H9 (cell line): ENCODE results near the gene NBEA. TPM values are rescaled to one million over a fixed set of nuclear protein-coding genes. Genes with fewer than 3 reads are reported as not detected.

Source experiments
- DNase-seq: peaks from one replicate; pipeline ENCODE4 v3.0.0-alpha.2; 2017
- H2AFZ ChIP-seq: one replicate; pipeline ENCODE4 v1.6.1; 2013; ENCODE audit warnings: mild to moderate bottlenecking, low read length, control low read depth, moderate library complexity
- H2AK5ac ChIP-seq: 2 replicates; pipeline ENCODE4 v1.6.1; 2013; ENCODE audit warnings: low read length, control low read depth, mixed read lengths; ENCODE audit not compliant: insufficient read length
- H2BK120ac ChIP-seq: one replicate; pipeline ENCODE4 v1.6.1; 2013; ENCODE audit warnings: low read depth, mild to moderate bottlenecking, low read length, control low read depth, inconsistent platforms; ENCODE audit not compliant: poor library complexity, severe bottlenecking
- H2BK12ac ChIP-seq: 2 replicates; pipeline ENCODE4 v1.6.1; 2013; ENCODE audit warnings: low read length, control low read depth, mixed read lengths, low read depth; ENCODE audit not compliant: insufficient read length
- H2BK15ac ChIP-seq: 2 replicates; pipeline ENCODE4 v1.6.1; 2013; ENCODE audit warnings: low read depth, low read length, control low read depth
- H2BK20ac ChIP-seq: one replicate; pipeline ENCODE4 v1.6.1; 2013; ENCODE audit warnings: low read depth, mild to moderate bottlenecking, low read length, control low read depth, inconsistent platforms; ENCODE audit not compliant: poor library complexity, severe bottlenecking
- H2BK5ac ChIP-seq: 2 replicates; pipeline ENCODE4 v1.6.1; 2013; ENCODE audit warnings: low read length, control low read depth, mixed read lengths; ENCODE audit not compliant: insufficient read length
- H3K14ac ChIP-seq: 2 replicates; pipeline ENCODE4 v1.6.1; 2013; ENCODE audit warnings: low read length, control low read depth; ENCODE audit not compliant: insufficient read depth
- H3K18ac ChIP-seq: 2 replicates; pipeline ENCODE4 v1.6.1; 2013; ENCODE audit warnings: low read depth, mild to moderate bottlenecking, mixed read lengths, low read length, control low read depth; ENCODE audit not compliant: insufficient read length
- H3K23ac ChIP-seq: 2 replicates; pipeline ENCODE4 v1.6.1; 2013; ENCODE audit warnings: low read length, control low read depth, mixed read lengths, low read depth; ENCODE audit not compliant: insufficient read length
- H3K23me2 ChIP-seq: 2 replicates; pipeline ENCODE4 v1.6.1; 2013; ENCODE audit warnings: low read depth, mild to moderate bottlenecking, mixed read lengths, low read length, control low read depth; ENCODE audit not compliant: insufficient read length, poor library complexity, severe bottlenecking
- H3K27ac ChIP-seq: 2 replicates; pipeline ENCODE4 v1.5.1; 2013; ENCODE audit warnings: low read length, control low read depth, mixed read lengths, low read depth; ENCODE audit not compliant: insufficient read length
- H3K27me3 ChIP-seq: 2 replicates; pipeline ENCODE4 v1.6.1; 2013; ENCODE audit warnings: low read length, control low read depth, inconsistent platforms; ENCODE audit not compliant: insufficient read depth
- H3K4ac ChIP-seq: 2 replicates; pipeline ENCODE4 v1.6.1; 2013; ENCODE audit warnings: low read depth, mild to moderate bottlenecking, control low read depth, inconsistent platforms, low read length, moderate library complexity
- H3K4me1 ChIP-seq: 2 replicates; pipeline ENCODE4 v1.6.1; 2013; ENCODE audit warnings: low read length, control low read depth, inconsistent platforms; ENCODE audit not compliant: insufficient read depth
- H3K4me2 ChIP-seq: 2 replicates; pipeline ENCODE4 v1.6.1; 2013; ENCODE audit warnings: low read length, control low read depth, mixed read lengths; ENCODE audit not compliant: insufficient read length, insufficient read depth
- H3K56ac ChIP-seq: 2 replicates; pipeline ENCODE4 v1.6.1; 2013; ENCODE audit warnings: low read depth, mild to moderate bottlenecking, mixed read lengths, low read length, control low read depth; ENCODE audit not compliant: insufficient read length
- H3K79me1 ChIP-seq: 2 replicates; pipeline ENCODE4 v1.6.1; 2013; ENCODE audit warnings: low read depth, mild to moderate bottlenecking, moderate library complexity, low read length, control low read depth, inconsistent platforms; ENCODE audit not compliant: insufficient read depth, poor library complexity, severe bottlenecking
- H3K79me2 ChIP-seq: 2 replicates; pipeline ENCODE4 v1.6.1; 2013; ENCODE audit warnings: low read length, control low read depth, inconsistent platforms; ENCODE audit not compliant: insufficient read depth
- H3K9ac ChIP-seq: 2 replicates; pipeline ENCODE4 v1.6.1; 2013; ENCODE audit warnings: low read length, control low read depth, mixed read lengths; ENCODE audit not compliant: insufficient read length; ENCODE audit errors: extremely low read depth
- H3K9me3 ChIP-seq: one replicate; pipeline ENCODE4 v1.6.1; 2013; ENCODE audit warnings: low read depth, low read length, inconsistent platforms; ENCODE audit not compliant: control insufficient read depth
- H3T11ph ChIP-seq: one replicate; pipeline ENCODE4 v1.6.1; 2013; ENCODE audit warnings: mild to moderate bottlenecking, low read length, control low read depth, inconsistent platforms
- H4K20me1 ChIP-seq: one replicate; pipeline ENCODE4 v1.6.1; 2013; ENCODE audit not compliant: control insufficient read depth, insufficient read length, insufficient read depth
- H4K5ac ChIP-seq: 2 replicates; pipeline ENCODE4 v1.6.1; 2013; ENCODE audit warnings: low read depth, mild to moderate bottlenecking, mixed read lengths, low read length, control low read depth; ENCODE audit not compliant: insufficient read length
- H4K8ac ChIP-seq: replicated peaks from 2 replicates; pipeline ENCODE4 v1.6.1; 2013; ENCODE audit warnings: low read length, control low read depth, mixed read lengths, low read depth; ENCODE audit not compliant: insufficient read length
- H4K91ac ChIP-seq: 2 replicates; pipeline ENCODE4 v1.6.1; 2013; ENCODE audit warnings: low read depth, mild to moderate bottlenecking, moderate library complexity, mixed read lengths, low read length, control low read depth; ENCODE audit not compliant: insufficient read length
- H3K27ac Mint-ChIP-seq, 3 experiments: 2 replicates in 2 of 3; 3 replicates in 1 of 3; pipeline ENCODE4 v1.8.0; 2020 to 2021; ENCODE audit warnings: mixed read lengths in 3 of 3, mild to moderate bottlenecking in 1 of 3, moderate library complexity in 1 of 3
- H3K27me3 Mint-ChIP-seq: 2 replicates; pipeline ENCODE4 v1.8.0; 2021; ENCODE audit warnings: low read depth, mild to moderate bottlenecking, moderate library complexity, mixed read lengths
- H3K36me3 Mint-ChIP-seq, 3 experiments: 2 replicates in 2 of 3; 3 replicates in 1 of 3; pipeline ENCODE4 v1.8.0; 2020 to 2021; ENCODE audit warnings: low read depth in 3 of 3, mixed read lengths in 3 of 3; ENCODE audit not compliant: insufficient read depth in 1 of 3
- H3K4me1 Mint-ChIP-seq, 2 experiments: 2 replicates each; pipeline ENCODE4 v1.8.0; 2020; ENCODE audit warnings: mixed read lengths in 2 of 2
- H3K4me3 Mint-ChIP-seq, 2 experiments: 2 replicates in 1 of 2; 3 replicates in 1 of 2; pipeline ENCODE4 v1.8.0; 2020 to 2021; ENCODE audit warnings: mild to moderate bottlenecking in 2 of 2, mixed read lengths in 2 of 2, moderate library complexity in 1 of 2
- H3K9me3 Mint-ChIP-seq, 2 experiments: 2 replicates in 1 of 2; 3 replicates in 1 of 2; pipeline ENCODE4 v1.8.0; 2020; ENCODE audit warnings: mild to moderate bottlenecking in 2 of 2, mixed read lengths in 2 of 2, moderate library complexity in 1 of 2
- CTCF ChIP-seq: fragments of 200-600 bp; sonication (generic); conservative IDR thresholded peaks from 3 replicates; pipeline ENCODE4 v1.8.0; 2021; ENCODE audit warnings: antibody characterized with exemption, mild to moderate bottlenecking
- WGBS: extraction: QIAGEN DNeasy Blood & Tissue Kit; methylation state at CpG from one replicate; pipeline ENCODE4 v1.1.7; 2013; ENCODE audit warnings: missing lambda C conversion rate, low lambda C conversion rate, mixed read lengths; ENCODE audit not compliant: insufficient read length; ENCODE audit errors: extremely low coverage; 5-methylcytosine and 5-hydroxymethylcytosine counted together
- total RNA-seq: library from RNA; stranded (reverse); gene quantifications from 2 replicates; pipeline ENCODE4 v1.2.1, GENCODE V29; 2021

NBEA gene
- total RNA-seq, 1 experiment from 2014 or later = 17.3 TPM

GRCh38 chr13:34899888-34900287, 42.2 kb upstream of the NBEA start:
- H3K27me3 Mint-ChIP-seq = peaks cover 2% of the 10 kb centered on the region; the same call in 1 of the 2 replicates

More at GRCh38 chr13:34899888-34900287, 42.2 kb upstream of the NBEA start:
- H3K4me1 ChIP-seq = peaks cover 3% of the 10 kb centered on the region; the same call in 1 of the 2 replicates
- Mint-ChIP-seq H3K36me3 (0 out of 7 replicates have a peak, but pooled peaks cover 0 to 2% (median 0%) of the 10 kb centered on the region in 3 experiments), H3K9me3 (no peaks in the 10 kb centered on the region; a peak in 1 of 5 replicates), H3K4me1 (peaks cover 60 to 61% of the 10 kb centered on the region in 2 experiments), H3K4me3 (peak overlapping the region; percentile 4 to 42; a peak in 3 of 5 replicates), H3K27ac (peak overlapping the region; percentile 83 to 96 (median 89); a peak in 6 of 7 replicates)
- no peak overlapping the region for H3T11ph ChIP-seq
- H3K27ac ChIP-seq = no peak overlapping the region
- H3K23ac ChIP-seq = no peak overlapping the region
- no CpG with 5 or more reads among the region's 6 CpGs for WGBS
- peak overlapping the region; percentile 44 for H3K4me2 ChIP-seq
- no peak overlapping the region for H4K8ac ChIP-seq
- no peak overlapping the region for H3K9ac ChIP-seq
- H3K79me1 ChIP-seq = no peaks in the 10 kb centered on the region
- H4K5ac ChIP-seq = no peak overlapping the region
- H4K91ac ChIP-seq = no peak overlapping the region
- no peak overlapping the region for H2BK20ac ChIP-seq
- H2AFZ ChIP-seq = no peak overlapping the region
- H3K23me2 ChIP-seq = peaks cover 3% of the 10 kb centered on the region
- no peaks in the 10 kb centered on the region for H3K9me3 ChIP-seq
- H3K4ac ChIP-seq = no peak overlapping the region
- no peak overlapping the region for H2BK15ac ChIP-seq
- H2BK5ac ChIP-seq = no peak overlapping the region
- no peaks in the 10 kb centered on the region for H3K27me3 ChIP-seq
- H3K14ac ChIP-seq = no peak overlapping the region
- H2BK120ac ChIP-seq = no peak overlapping the region
- no peak overlapping the region for H3K56ac ChIP-seq
- H2AK5ac ChIP-seq = no peak overlapping the region
- no peaks in the 10 kb centered on the region for H3K79me2 ChIP-seq
- H3K18ac ChIP-seq = no peak overlapping the region
- no peak overlapping the region for H2BK12ac ChIP-seq
- TF ChIP-seq CTCF = no peak
- H4K20me1 ChIP-seq = no peaks in the 10 kb centered on the region
- DNase-seq = no peak
